HAP-1 (cell line): Measurements from ENCODE around the gene PLIN5.

ENCODE experiments used
- DNase-seq, 2 experiments: peaks; one replicate each; pipeline ENCODE4 v3.0.0-alpha.2; 2016 to 2020; ENCODE audit warnings: low spot score in 2 of 2
- H3K27me3 ChIP-seq: fragments of 250-450 bp; sonication (Bioruptor Pico); 2 replicates; pipeline ENCODE4 v1.5.1; 2020; ENCODE audit warnings: low read depth, mild to moderate bottlenecking, moderate library complexity
- H3K36me3 ChIP-seq: fragments of 250-450 bp; sonication (Bioruptor Pico); replicated peaks from 2 replicates; pipeline ENCODE4 v1.5.1; 2020; ENCODE audit warnings: mild to moderate bottlenecking
- H3K4me1 ChIP-seq: fragments of 250-450 bp; sonication (Bioruptor Pico); 2 replicates; pipeline ENCODE4 v1.5.1; 2020; ENCODE audit warnings: mild to moderate bottlenecking
- H3K4me3 ChIP-seq: fragments of 250-450 bp; sonication (Bioruptor Pico); 2 replicates; pipeline ENCODE4 v1.5.1; 2020; ENCODE audit warnings: mild to moderate bottlenecking, moderate library complexity
- H3K9me3 ChIP-seq: fragments of 250-450 bp; sonication (Bioruptor Pico); 2 replicates; pipeline ENCODE4 v1.5.1; 2020; ENCODE audit warnings: mild to moderate bottlenecking, moderate library complexity
- in situ Hi-C: fragments of 300-500 bp; cut with MboI; formaldehyde crosslinking; loops from 3 replicates; pipeline ENCODE4 v1.14.3; 2020; ENCODE audit warnings: low sequenced_read_pairs, inconsistent platforms, mixed read lengths

PLIN5 gene

DNA sequence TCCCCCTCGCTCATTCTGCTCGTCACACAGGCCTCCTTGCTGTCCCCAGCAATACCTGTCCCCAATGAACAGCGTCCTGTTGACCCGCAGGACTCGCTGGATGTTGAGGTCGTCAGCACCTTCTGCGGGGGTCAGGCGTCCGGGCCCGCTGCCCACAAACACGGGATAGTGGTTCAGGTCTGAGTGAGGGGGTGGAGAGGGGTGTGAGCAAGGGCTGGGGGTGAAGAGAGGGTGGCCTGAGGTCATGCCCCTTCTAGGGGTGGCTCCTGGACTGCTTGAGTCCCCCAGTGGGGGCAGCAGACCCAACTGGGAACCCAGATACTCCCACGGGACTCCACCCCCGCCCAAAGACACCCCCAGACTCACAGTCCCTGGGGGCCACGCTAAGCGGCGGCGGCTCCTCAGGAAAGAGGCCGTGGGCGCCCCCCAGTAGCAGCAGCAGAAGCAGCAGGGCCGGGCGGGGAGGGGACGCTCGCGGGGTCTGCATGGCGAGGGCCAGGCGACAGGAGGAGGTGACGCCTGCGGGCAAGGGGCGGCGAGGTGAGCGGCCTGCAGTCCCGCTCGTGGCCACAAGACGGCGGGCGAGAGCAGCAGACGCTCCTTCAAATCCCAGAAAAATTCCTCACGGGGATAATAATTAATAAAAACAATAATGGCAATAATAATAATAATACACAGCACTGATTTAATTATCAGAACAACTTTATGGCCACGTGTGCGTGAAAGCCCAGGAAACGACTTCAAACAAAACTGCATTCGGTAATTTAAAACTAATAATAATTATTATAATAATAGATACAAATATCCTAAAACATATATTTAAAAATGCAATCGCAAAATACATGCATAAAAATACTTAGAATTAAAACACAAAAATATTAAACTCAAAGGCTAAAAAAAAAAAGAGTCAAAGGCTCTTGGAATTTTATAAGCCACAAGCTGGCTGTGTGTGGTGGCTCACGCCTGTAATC lies 23.2 kb upstream of the PLIN5 start:
- Histone ChIP-seq H3K4me3 (no peak overlapping the region), H3K4me1 (no peaks in the 10 kb centered on the region), H3K36me3 (peaks cover 4% of the 10 kb centered on the region), H3K27me3 (no peaks in the 10 kb centered on the region), H3K9me3 (no peaks in the 10 kb centered on the region)
- in situ Hi-C loops: no loop called here
- DNase-seq: peak; percentile 42 to 75

DNA sequence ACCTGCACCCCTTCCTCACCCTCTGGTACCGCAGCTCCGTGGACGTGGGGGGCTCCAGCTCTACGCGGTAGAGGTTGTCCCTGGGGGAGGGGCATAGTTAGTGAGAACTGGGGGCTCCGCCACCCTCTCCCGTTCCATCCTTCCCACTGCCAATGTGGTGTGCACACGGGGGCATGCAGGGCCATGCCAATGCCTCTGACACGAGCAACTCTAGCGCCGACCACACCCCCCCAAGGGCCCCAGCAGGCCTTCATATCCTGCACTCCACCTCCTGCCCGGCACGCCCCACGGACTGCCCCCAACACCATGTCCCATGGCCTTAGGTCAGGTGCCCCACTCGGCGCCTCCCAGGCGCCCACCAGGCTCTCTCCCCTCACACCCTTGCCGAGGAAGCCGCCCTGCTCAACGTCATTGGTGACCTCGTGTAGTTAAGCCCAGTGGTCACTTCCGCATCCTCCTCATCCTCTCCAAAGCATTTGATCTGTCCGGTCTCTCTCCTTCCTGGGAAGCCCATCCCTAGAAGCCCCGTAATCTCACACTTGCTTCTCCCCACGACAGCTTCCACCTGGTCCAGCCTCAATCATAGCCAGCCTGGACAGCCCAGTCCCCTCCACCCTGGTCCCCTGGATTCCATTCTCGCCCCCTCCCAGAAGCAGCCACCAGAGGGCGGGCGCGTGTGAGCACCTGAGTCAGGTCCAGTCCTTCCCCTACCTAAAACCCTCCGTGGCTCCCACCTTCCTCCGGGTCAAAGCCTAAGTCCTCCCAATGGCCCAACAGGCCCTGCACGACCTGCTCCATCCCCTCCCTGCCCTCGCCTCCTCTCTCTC lies 22.3 kb upstream of the PLIN5 start:
- Histone ChIP-seq H3K4me1 (no peaks in the 10 kb centered on the region), H3K9me3 (no peaks in the 10 kb centered on the region), H3K4me3 (no peak overlapping the region), H3K27me3 (no peaks in the 10 kb centered on the region), H3K36me3 (peaks cover 8% of the 10 kb centered on the region)
- peak in 1 of 2 experiments; percentile 61 for DNase-seq
- in situ Hi-C loops: no loop called here

DNA sequence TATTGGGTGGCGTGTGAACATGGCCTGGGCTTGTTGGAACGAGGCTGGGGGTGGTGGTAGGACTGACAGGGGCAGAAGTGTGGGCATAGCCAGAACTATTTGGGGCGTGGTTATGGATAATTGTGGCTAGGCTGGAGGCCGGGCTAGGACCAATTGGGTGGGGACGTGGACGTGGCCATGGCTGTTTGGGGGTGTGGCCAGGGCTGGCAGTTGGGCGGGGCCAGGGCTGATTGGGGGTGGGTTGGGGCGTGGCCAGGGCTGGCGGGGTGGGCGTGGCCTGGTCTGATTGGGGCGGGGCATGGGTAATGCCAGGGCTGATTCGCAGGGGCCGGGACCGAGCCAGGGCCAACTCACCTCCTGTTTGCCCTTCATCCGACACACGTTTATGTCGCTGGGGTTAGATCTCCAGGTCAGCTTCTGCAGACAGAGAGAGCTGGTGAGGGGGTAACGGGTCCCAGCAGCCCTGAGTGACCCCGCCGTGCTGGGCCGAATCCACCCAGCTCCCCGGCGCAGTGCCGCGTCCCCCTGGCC lies 21.6 kb upstream of the PLIN5 start:
- Histone ChIP-seq H3K9me3 (no peaks in the 10 kb centered on the region), H3K36me3 (peaks cover 12% of the 10 kb centered on the region), H3K4me1 (no peaks in the 10 kb centered on the region), H3K4me3 (no peak overlapping the region), H3K27me3 (no peaks in the 10 kb centered on the region)
- in situ Hi-C loops: no loop called here
- peak; percentile 27 to 86 for DNase-seq

DNA sequence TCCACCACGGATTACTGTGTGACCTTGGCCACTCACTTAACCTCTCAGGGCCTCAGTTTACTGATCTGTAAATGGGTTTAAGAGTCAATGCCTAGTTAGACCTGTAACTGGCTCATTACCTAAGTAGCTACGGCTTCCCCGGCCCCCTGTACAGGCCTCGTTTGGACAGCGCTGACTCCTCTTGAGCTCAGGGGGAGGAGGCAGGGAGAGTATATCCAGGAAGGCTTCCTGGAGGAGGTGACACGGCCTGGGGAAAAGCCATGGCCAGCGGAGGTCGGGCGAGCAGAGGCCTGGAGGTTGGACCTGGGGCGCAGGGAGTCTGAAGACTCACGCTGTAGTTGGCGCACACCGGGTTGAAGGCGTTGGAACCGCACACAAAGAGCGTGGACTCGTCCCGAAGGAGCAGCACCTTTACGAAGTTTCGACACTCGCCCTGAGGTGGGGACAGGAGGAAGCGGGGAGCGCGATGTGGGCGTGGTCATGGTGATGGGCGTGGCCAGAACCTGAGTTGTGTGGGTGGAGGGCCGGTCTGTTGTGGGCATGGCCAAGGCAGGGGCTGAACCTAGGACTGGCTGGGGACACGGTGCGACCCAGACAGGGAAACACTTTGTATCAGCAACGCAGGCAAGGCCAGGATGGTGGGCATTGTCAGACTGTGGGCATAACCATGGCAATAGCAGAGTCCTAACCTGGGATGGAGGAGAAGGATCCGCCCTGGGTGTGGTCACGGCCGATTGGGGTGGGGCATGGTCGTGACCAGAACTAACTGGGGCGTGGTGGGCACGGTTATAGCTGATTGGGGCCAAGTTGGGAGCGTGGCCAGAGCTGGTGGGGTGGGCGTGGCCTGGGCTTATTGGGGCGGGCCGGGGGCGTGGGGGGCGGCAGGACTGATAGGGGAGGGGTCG lies 20.9 kb upstream of the PLIN5 start:
- no peaks in the 10 kb centered on the region for H3K4me1 ChIP-seq
- no peaks in the 10 kb centered on the region for H3K27me3 ChIP-seq
- no peak overlapping the region for H3K4me3 ChIP-seq
- in situ Hi-C loops: no loop called here
- H3K9me3 ChIP-seq: no peaks in the 10 kb centered on the region
- DNase-seq: peak in 1 of 2 experiments; percentile 57
- H3K36me3 ChIP-seq: peaks cover 12% of the 10 kb centered on the region

DNA sequence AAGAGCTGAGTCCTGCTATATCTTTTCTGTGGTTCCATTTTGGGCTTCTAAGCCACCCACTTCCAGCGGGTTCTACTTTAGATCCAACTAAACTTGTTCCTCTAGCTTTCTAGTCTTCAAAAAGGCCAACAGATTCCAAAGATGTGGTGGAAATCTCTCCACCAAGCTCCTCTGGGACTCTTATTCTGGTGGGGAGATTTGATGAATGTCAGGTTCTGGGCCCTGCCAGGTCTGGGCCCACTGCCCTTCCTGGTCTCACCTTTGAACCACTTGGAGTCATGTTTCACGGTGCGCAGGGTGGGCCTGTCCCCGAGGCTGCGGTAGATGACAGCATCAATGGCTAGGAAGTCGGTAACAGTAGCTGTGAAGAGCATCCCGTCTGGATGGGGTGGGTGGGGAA lies 19.7 kb upstream of the PLIN5 start:
- Histone ChIP-seq H3K9me3 (no peaks in the 10 kb centered on the region), H3K4me1 (no peaks in the 10 kb centered on the region), H3K4me3 (no peak overlapping the region), H3K27me3 (no peaks in the 10 kb centered on the region), H3K36me3 (peaks cover 12% of the 10 kb centered on the region)
- no peak for DNase-seq
- in situ Hi-C loops: no loop called here

DNA sequence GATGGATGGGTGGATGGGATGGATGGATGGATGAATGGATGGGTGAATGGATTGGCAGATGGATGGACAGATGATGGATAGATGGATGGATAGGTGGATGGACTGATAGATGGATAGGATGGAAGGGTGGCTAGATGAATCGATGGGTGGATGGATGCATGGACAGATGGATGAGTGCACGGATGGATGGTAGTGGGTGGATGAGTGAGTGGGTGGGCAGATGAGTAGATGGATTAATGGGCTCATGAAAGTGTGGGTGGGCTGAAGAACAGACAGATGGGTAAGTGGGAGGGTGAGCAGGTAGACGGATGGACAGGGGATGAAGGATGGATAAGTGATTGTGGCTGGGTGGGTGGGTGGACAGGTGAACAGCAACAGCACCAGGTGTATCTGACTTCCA lies 18.8 kb upstream of the PLIN5 start:
- peaks cover 12% of the 10 kb centered on the region for H3K36me3 ChIP-seq
- H3K27me3 ChIP-seq: no peaks in the 10 kb centered on the region
- DNase-seq: no peak
- H3K9me3 ChIP-seq: no peaks in the 10 kb centered on the region
- in situ Hi-C loops: no loop called here
- no peaks in the 10 kb centered on the region for H3K4me1 ChIP-seq
- H3K4me3 ChIP-seq: no peak overlapping the region

DNA sequence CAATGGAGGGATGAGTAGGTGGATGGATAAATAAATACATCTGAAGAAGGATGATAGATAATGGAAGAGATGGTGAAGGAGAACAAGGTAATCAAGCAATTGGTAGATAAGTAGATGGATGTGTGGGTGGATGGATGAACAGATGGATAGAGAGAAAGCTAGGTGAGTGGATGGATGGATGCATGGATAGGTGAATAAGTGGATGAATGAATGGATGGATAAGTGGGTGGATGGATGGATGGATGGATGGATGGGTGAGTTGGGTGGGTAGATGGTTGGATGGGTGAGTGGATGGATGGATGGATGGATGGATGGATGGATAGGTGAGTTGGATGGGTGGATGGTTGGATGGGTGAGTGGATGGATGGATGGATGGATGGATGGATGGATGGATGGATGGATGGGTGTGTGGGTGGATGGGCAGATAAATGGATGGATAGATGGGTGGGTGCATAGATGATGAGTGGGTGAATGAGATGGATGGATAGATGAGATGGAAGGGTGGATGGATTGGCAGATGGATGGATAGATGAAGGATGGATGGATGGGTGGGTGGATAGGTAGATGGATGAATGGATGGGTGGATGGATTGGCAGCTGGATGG lies 18.2 kb upstream of the PLIN5 start:
- in situ Hi-C loops: no loop called here
- H3K36me3 ChIP-seq: peaks cover 12% of the 10 kb centered on the region
- H3K4me3 ChIP-seq: no peak overlapping the region
- DNase-seq: no peak
- no peaks in the 10 kb centered on the region for H3K27me3 ChIP-seq
- no peaks in the 10 kb centered on the region for H3K4me1 ChIP-seq
- H3K9me3 ChIP-seq: no peaks in the 10 kb centered on the region

DNA sequence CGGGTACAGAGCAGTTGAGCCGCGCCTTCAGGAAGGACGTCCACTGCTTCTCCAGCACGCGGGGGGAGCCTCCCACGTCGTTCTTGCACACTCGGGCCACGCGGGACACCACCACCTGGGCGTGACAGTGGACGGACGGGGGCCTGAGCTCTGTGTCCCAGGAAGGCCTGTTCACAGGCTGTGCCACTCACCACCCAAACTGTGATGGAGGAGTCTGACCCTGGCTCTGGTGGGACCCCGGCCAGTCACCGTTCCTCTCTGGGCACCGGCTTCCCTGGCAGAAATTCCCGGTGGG lies 17.4 kb upstream of the PLIN5 start:
- Histone ChIP-seq H3K36me3 (peaks cover 12% of the 10 kb centered on the region), H3K27me3 (no peaks in the 10 kb centered on the region), H3K4me3 (no peak overlapping the region), H3K9me3 (no peaks in the 10 kb centered on the region), H3K4me1 (no peaks in the 10 kb centered on the region)
- in situ Hi-C loops: no loop called here
- DNase-seq: no peak

DNA sequence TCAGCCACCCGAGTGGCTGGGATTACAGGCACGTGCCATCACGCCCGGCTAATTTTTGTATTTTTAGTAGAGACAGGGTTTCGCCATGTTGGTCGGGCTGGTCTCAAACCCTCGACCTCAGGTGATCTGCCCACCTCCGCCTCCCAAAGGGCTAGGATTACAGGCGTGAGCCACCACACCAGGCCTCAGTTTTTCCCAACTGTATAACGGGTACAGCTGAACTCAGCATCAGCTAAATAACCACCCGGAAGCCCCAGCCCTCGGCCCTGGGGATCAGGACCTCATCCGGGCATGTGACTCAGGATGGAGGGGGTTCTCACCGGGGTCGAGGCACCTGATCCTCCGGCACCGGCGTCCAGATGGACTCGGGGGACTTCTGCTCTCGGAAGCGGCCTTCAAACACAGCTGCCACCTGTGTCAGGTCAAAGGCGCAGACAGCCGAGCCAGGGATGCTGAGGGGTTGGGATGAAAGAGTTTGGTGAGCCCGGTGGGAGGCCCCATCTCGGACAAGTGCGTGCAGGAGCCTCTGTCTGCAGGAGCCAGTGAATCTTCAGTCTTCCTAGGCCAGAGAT lies 15.5 kb upstream of the PLIN5 start:
- no peaks in the 10 kb centered on the region for H3K9me3 ChIP-seq
- no peak for DNase-seq
- H3K36me3 ChIP-seq: peaks cover 10% of the 10 kb centered on the region
- H3K27me3 ChIP-seq: no peaks in the 10 kb centered on the region
- no peaks in the 10 kb centered on the region for H3K4me1 ChIP-seq
- in situ Hi-C loops: no loop called here
- no peak overlapping the region for H3K4me3 ChIP-seq

DNA sequence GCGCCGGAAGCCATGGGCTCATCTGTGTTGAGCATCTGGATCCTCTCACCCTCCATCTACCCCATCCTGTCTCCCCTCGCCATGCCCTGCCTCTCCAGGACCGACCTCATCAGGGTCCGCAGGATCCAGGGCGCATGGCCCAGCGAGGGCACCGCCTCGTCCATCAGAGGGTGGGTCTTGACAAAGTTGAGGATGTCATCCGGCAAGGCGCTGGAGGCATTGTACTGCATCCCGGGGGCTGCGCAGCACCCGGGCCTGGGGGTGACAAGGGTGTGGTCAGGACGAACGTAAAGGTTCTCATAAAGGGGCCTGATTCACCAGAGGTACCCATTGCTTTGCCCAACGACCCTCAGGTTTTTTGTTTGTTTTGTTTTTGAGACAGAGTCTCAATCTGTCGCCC lies 15.0 kb upstream of the PLIN5 start:
- H3K4me3 ChIP-seq: no peak overlapping the region
- H3K4me1 ChIP-seq: no peaks in the 10 kb centered on the region
- no peak for DNase-seq
- H3K36me3 ChIP-seq: peaks cover 8% of the 10 kb centered on the region
- in situ Hi-C loops: no loop called here
- no peaks in the 10 kb centered on the region for H3K9me3 ChIP-seq
- H3K27me3 ChIP-seq: no peaks in the 10 kb centered on the region

DNA sequence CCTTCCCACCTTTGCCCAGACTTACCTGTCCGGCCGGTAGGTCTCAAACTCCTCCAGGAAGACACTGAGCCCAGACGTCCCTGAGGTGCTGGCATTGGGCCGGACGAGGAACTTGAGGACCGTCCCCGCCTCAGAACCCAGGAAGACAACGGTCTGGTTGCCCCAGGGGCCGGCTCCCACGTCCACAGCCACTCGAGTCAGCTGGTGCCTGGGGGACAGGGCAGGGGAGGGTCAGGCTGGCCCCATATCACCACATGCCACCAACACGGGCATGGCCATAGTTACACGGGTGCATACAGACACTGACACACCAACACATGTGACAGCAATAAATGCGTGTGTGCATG lies 13.2 kb upstream of the PLIN5 start:
- Histone ChIP-seq H3K4me3 (no peak overlapping the region), H3K9me3 (no peaks in the 10 kb centered on the region), H3K27me3 (no peaks in the 10 kb centered on the region), H3K36me3 (peaks cover 8% of the 10 kb centered on the region), H3K4me1 (no peaks in the 10 kb centered on the region)
- in situ Hi-C loops: no loop called here
- no peak for DNase-seq

DNA sequence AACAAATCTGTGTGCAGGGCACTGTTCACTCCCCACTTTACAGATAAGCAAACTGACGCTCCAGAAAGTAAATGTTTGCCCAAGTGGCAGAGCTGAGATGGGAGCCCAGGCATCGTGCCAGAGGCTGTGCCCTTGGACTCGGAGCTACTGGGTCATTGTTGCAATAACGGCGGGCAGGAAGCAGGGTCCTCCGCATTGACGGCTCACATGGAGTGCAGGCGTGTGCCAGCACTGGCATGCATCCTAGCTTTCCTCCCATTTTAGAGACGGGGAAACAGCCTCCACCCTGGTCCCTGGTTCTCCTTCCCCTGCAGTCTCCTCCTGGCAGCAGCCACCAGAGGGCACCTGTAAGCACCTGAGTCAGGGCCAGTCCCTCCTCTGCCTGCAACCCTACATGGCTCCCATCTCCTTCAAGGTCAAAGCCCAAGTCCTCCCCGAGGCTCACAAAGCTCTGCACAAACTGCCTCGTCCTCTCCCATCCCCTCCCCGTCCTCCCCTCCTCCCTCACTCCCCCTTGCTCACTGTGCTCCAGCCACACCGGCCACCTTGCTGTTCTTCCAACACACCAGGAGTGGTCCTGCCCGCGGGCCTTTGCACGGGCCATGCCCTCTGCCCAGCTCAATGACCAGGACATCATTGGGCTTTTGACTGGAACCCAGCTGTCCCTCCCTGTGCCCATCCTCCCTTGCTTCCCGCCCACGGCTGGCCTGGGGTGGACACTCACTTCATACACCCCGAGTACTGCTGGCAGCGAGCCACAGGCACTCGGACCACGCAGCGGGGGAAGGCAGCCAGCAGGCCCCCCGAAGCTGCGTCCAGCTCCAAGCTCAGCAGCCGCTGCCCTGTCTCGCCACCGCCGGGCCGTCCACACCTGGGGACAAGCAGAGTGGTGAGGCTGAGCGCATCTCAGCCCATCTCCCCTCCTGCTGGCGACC lies 12.5 kb upstream of the PLIN5 start:
- H3K36me3 ChIP-seq: peaks cover 4% of the 10 kb centered on the region; the same call in 1 of the 2 replicates
- no peaks in the 10 kb centered on the region for H3K9me3 ChIP-seq
- in situ Hi-C loops: no loop called here
- no peaks in the 10 kb centered on the region for H3K27me3 ChIP-seq
- H3K4me1 ChIP-seq: no peaks in the 10 kb centered on the region
- no peak overlapping the region for H3K4me3 ChIP-seq
- DNase-seq: peak in 1 of 2 experiments; percentile 51
